Lung (tissue), 12 donors: ENCODE results near the gene TMEM8B. TPM values are rescaled to one million over a fixed set of nuclear protein-coding genes. Genes with fewer than 3 reads are reported as not detected.

ENCODE experiments used
- ATAC-seq: fragments of 200-7000 bp; cut with Tn5 transposase; one replicate; pipeline ENCODE4 v1.9.1; 2020; ENCODE audit warnings: moderate number of reproducible peaks; ENCODE audit not compliant: insufficient read depth, low FRiP score
- DNase-seq, 3 donors: peaks; one replicate each; pipeline ENCODE4 v3.0.0-alpha.2; 2013 to 2017
- H3K27ac ChIP-seq, 2 donors: one replicate each; pipeline ENCODE4 v1.5.1; 2013; ENCODE audit warnings: mild to moderate bottlenecking in 2 of 2, moderate library complexity in 2 of 2, control low read depth in 1 of 2, inconsistent platforms in 1 of 2, low read depth in 1 of 2, low read length in 1 of 2
- H3K27me3 ChIP-seq, 3 donors: one replicate each; pipeline ENCODE4 v1.5.1; 2013; ENCODE audit warnings: low read length in 2 of 3; ENCODE audit not compliant: control insufficient read depth in 3 of 3, insufficient read depth in 3 of 3
- H3K36me3 ChIP-seq, 4 donors: one replicate each; pipeline ENCODE4 v1.5.1; 2013; ENCODE audit warnings: low read length in 4 of 4, mild to moderate bottlenecking in 1 of 4, moderate library complexity in 1 of 4; ENCODE audit not compliant: control insufficient read depth in 4 of 4, insufficient read depth in 4 of 4
- H3K4me1 ChIP-seq, 5 donors: one replicate each; pipeline ENCODE4 v1.5.1; 2013; ENCODE audit warnings: low read length in 5 of 5, mild to moderate bottlenecking in 2 of 5, moderate library complexity in 1 of 5; ENCODE audit not compliant: control insufficient read depth in 5 of 5, insufficient read depth in 5 of 5
- H3K4me3 ChIP-seq: one replicate; pipeline ENCODE4 v1.5.1; 2013; ENCODE audit warnings: mild to moderate bottlenecking, control low read depth, moderate library complexity
- H3K9ac ChIP-seq, 2 donors: one replicate each; pipeline ENCODE4 v1.5.1; 2013; ENCODE audit warnings: low read length in 2 of 2, control low read depth in 1 of 2; ENCODE audit not compliant: insufficient read depth in 1 of 2
- H3K9me3 ChIP-seq, 4 donors: one replicate each; pipeline ENCODE4 v1.5.1; 2013; ENCODE audit warnings: low read length in 3 of 4, mild to moderate bottlenecking in 1 of 4, moderate library complexity in 1 of 4; ENCODE audit not compliant: control insufficient read depth in 4 of 4, insufficient read depth in 3 of 4
- WGBS, 2 donors: extraction: QIAGEN DNeasy Blood & Tissue Kit; methylation state at CpG; one replicate each; pipeline ENCODE4 v1.1.7; 2013; 5-methylcytosine and 5-hydroxymethylcytosine counted together
- polyA plus RNA-seq, 2 donors: library from polyadenylated mRNA; stranded (reverse); fragments of 200-250 nt; gene quantifications; one replicate each; pipeline ENCODE4 v1.2.1, GENCODE V29; 2013
- total RNA-seq, 2 donors: library from RNA; depleted of rRNA in 1 of 2; stranded (reverse); fragments of >200 nt in 1 of 2; gene quantifications; one replicate each; pipeline ENCODE4 v1.2.1, GENCODE V29; 2014 to 2021
- TF ChIP-seq, protein P1 (sequence below): IDR thresholded peaks from 2 replicates; pipeline ENCODE4 v1.5.1; 2012; ENCODE audit warnings: mild to moderate bottlenecking; ENCODE audit errors: control extremely low read depth, extremely low read depth
- donor health status: control.
- donor health status: control.
- donor health status: Bipolar disorder and iron deficiency.
- donor health status: healthy.
- donor health status: DM: yes; HTN: yes; CAD: no.

Gene TMEM8B
- total and polyA plus RNA-seq, 4 donors = 6.3 to 13.1 (median 9.1) TPM

DNA sequence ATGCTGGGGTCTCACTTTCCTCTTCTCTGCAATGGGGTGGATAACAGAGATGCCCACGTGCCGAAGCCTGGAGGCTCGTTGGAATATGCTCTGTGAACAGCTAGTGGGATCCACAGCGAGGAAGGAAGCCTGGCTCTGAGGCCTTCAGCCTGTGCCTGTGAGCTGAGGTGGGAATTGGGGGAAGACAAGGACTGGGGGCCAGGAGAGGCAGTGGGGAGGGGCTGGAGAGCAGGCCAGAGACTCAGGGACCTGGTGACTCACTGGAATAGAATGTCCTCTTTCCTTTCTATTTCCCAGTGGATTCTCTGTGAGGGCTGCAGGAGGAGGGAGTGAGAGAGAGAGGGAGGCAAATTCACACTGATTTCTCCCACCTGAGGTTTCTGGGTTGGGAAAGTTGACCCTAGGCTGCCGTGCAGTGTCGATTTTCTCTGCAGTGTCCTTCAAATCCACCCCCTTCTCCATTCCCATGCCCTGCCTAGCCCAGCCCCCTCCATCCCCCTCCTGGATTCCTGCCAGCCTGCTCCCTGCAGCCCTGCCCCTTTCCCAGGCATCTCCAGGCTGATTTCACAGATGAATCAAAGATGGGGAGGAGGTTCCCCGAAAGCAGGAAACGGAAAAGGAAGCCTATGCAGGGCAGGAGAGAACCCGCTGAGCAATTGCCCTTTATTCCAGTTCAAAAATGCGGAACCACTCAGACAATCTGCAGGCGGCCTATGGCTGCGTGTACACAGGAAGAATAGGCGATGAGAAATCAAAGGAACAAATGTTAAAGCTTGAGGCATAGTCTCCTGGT is 78.9 kb downstream of the TMEM8B start:
- Histone ChIP-seq H3K27ac (peak overlapping the region; percentile 96 to 99), H3K9me3 (no peaks in the 10 kb centered on the region), H3K4me3 (no peak overlapping the region), H3K36me3 (no peaks in the 10 kb centered on the region), H3K4me1 (peaks cover 0 to 51% (median 41%) of the 10 kb centered on the region in 5 donors), H3K9ac (peak overlapping the region in 1 of 2 donors; percentile 28), H3K27me3 (no peaks in the 10 kb centered on the region)
- peak; percentile 54 for ATAC-seq
- peak; percentile 87 to 90 (median 88) for DNase-seq
- WGBS, 2 donors = 19 to 20% methylated on average over 13 of the region's 13 CpGs
- TF ChIP-seq, protein P1, sequence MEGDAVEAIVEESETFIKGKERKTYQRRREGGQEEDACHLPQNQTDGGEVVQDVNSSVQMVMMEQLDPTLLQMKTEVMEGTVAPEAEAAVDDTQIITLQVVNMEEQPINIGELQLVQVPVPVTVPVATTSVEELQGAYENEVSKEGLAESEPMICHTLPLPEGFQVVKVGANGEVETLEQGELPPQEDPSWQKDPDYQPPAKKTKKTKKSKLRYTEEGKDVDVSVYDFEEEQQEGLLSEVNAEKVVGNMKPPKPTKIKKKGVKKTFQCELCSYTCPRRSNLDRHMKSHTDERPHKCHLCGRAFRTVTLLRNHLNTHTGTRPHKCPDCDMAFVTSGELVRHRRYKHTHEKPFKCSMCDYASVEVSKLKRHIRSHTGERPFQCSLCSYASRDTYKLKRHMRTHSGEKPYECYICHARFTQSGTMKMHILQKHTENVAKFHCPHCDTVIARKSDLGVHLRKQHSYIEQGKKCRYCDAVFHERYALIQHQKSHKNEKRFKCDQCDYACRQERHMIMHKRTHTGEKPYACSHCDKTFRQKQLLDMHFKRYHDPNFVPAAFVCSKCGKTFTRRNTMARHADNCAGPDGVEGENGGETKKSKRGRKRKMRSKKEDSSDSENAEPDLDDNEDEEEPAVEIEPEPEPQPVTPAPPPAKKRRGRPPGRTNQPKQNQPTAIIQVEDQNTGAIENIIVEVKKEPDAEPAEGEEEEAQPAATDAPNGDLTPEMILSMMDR = no peak

DNA sequence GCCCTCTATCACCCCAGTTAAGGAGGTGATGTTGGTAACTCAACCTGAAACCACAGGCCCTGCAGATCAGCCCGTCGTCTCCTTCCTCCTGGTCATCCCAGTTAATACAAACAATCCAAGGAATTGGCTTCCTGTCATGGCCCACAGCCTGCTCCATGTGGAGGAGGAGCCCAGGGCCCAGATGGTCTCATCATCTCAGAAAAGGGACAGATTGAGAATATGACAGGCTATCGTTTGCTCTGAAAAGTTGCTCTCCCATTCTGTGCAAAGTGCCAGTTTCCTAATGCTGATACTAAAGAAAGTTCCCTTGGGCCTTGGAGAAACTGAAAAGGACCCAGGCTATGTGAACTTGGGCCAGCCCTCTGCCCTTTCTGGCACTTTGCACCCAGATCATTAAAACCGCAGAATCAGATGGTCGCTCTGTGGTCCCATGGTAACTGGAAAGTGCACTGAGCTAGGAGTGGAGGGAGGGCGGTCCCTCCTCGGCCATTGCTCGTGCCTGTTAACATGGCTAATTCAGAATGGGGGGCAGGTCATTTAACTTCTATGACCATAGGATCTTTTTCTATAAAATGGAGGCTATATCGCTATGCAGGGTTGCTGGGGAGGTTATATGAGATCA is 79.6 kb downstream of the TMEM8B start:
- Histone ChIP-seq H3K27ac (peak overlapping the region; percentile 96 to 99), H3K9ac (peak overlapping the region in 1 of 2 donors; percentile 28), H3K4me3 (no peak overlapping the region), H3K9me3 (peaks cover 0 to 2% (median 0%) of the 10 kb centered on the region in 4 donors), H3K27me3 (no peaks in the 10 kb centered on the region), H3K36me3 (no peaks in the 10 kb centered on the region), H3K4me1 (peaks cover 0 to 51% (median 41%) of the 10 kb centered on the region in 5 donors)
- DNase-seq (peak; percentile 49 to 76 (median 72)), ATAC-seq (no peak)
- TF ChIP-seq, protein P1 = no peak
- 48 to 68% methylated on average over 9 of the region's 9 CpGs for WGBS, 2 donors

DNA sequence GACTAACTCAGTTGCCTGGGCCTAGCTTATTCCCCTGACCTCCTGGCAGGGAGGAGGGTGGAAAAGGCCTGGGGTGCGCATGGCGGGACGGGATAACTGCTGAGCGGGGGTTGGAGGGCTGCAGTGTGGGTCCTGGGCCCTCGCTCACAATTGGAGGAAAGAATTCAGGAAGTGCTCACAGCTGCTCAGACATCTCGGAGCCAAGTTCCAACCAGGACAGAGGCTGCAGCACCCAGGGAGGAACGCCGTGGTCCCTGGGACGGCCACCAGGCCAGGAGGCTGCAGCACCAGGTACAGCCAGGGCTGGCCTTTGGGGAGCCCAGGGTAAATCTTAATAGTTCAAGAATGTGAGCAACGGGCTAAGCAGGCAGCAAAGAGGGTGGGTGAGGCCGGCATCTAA is 80.2 kb downstream of the TMEM8B start, which contains the start of gene SPAAR:
Gene SPAAR, plus strand, starts transcription at position 217 of the 400 bp plus-strand sequence. CDS start 974 bp downstream, outside the sequence.
- no peaks in the 10 kb centered on the region for H3K36me3 ChIP-seq
- H3K4me1 ChIP-seq = peaks cover 0 to 48% (median 41%) of the 10 kb centered on the region in 5 donors
- no peaks in the 10 kb centered on the region for H3K27me3 ChIP-seq
- ATAC-seq (no peak), DNase-seq (no peak)
- peak within 1 kb of the TSS in 1 of 2 donors; percentile 28 for H3K9ac ChIP-seq
- TF ChIP-seq, protein P1 = no peak
- WGBS, 2 donors = 57 to 80% methylated on average over 11 of the region's 11 CpGs
- peaks cover 0 to 2% (median 0%) of the 10 kb centered on the region in 4 donors for H3K9me3 ChIP-seq
- H3K27ac ChIP-seq = peak within 1 kb of the TSS; percentile 96 to 99
- H3K4me3 ChIP-seq = peak within 1 kb of the TSS; percentile 21
